ENCODE data around the gene KIF5C. TPM values are rescaled to one million over a fixed set of nuclear protein-coding genes. Genes with fewer than 3 reads are reported as not detected.

The KIF5C gene
- total and polyA plus RNA-seq, 2 experiments from 2014 or later: 45.0 to 49.1 TPM

DNA sequence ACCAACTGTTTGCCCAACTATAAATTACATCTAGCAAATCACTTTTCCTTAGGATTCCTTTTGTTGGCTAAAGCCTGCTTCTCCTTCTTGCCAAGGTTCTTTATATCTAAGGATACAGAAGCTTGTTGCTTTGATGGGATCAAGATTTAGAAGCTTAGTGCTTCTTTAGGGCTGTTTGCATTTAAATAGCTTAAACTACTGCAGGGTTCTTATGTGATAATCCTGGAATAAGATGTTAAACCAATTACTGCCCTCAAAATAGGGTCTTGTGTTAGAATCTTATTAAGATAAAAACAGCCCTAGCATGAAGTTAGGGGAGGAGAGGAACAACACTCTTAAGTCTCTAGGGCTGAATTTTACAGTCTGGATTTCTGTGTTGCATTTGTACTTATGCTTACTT is 64.2 kb downstream of the KIF5C start (continued):
- TF ChIP-seq, protein P1, sequence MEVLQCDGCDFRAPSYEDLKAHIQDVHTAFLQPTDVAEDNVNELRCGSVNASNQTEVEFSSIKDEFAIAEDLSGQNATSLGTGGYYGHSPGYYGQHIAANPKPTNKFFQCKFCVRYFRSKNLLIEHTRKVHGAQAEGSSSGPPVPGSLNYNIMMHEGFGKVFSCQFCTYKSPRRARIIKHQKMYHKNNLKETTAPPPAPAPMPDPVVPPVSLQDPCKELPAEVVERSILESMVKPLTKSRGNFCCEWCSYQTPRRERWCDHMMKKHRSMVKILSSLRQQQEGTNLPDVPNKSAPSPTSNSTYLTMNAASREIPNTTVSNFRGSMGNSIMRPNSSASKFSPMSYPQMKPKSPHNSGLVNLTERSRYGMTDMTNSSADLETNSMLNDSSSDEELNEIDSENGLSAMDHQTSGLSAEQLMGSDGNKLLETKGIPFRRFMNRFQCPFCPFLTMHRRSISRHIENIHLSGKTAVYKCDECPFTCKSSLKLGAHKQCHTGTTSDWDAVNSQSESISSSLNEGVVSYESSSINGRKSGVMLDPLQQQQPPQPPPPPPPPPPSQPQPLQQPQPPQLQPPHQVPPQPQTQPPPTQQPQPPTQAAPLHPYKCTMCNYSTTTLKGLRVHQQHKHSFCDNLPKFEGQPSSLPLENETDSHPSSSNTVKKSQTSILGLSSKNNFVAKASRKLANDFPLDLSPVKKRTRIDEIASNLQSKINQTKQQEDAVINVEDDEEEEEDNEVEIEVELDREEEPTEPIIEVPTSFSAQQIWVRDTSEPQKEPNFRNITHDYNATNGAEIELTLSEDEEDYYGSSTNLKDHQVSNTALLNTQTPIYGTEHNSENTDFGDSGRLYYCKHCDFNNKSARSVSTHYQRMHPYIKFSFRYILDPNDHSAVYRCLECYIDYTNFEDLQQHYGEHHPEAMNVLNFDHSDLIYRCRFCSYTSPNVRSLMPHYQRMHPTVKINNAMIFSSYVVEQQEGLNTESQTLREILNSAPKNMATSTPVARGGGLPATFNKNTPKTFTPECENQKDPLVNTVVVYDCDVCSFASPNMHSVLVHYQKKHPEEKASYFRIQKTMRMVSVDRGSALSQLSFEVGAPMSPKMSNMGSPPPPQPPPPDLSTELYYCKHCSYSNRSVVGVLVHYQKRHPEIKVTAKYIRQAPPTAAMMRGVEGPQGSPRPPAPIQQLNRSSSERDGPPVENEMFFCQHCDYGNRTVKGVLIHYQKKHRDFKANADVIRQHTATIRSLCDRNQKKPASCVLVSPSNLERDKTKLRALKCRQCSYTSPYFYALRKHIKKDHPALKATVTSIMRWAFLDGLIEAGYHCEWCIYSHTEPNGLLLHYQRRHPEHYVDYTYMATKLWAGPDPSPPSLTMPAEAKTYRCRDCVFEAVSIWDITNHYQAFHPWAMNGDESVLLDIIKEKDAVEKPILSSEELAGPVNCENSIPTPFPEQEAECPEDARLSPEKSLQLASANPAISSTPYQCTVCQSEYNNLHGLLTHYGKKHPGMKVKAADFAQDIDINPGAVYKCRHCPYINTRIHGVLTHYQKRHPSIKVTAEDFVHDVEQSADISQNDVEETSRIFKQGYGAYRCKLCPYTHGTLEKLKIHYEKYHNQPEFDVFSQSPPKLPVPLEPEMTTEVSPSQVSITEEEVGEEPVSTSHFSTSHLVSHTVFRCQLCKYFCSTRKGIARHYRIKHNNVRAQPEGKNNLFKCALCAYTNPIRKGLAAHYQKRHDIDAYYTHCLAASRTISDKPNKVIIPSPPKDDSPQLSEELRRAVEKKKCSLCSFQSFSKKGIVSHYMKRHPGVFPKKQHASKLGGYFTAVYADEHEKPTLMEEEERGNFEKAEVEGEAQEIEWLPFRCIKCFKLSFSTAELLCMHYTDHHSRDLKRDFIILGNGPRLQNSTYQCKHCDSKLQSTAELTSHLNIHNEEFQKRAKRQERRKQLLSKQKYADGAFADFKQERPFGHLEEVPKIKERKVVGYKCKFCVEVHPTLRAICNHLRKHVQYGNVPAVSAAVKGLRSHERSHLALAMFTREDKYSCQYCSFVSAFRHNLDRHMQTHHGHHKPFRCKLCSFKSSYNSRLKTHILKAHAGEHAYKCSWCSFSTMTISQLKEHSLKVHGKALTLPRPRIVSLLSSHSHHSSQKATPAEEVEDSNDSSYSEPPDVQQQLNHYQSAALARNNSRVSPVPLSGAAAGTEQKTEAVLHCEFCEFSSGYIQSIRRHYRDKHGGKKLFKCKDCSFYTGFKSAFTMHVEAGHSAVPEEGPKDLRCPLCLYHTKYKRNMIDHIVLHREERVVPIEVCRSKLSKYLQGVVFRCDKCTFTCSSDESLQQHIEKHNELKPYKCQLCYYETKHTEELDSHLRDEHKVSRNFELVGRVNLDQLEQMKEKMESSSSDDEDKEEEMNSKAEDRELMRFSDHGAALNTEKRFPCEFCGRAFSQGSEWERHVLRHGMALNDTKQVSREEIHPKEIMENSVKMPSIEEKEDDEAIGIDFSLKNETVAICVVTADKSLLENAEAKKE (CRISPR knock-in tag; IDR thresholded peaks at IDR 0.05): no peak
- no peak for TF ChIP-seq CREB1 (CRISPR knock-in tag; IDR thresholded peaks at IDR 0.05; ENCODE audit: low read depth)
- TF ChIP-seq STAT1 (IDR thresholded peaks at IDR 0.05; ENCODE audit: unreplicated experiment): no peak
- TF ChIP-seq, protein P2, sequence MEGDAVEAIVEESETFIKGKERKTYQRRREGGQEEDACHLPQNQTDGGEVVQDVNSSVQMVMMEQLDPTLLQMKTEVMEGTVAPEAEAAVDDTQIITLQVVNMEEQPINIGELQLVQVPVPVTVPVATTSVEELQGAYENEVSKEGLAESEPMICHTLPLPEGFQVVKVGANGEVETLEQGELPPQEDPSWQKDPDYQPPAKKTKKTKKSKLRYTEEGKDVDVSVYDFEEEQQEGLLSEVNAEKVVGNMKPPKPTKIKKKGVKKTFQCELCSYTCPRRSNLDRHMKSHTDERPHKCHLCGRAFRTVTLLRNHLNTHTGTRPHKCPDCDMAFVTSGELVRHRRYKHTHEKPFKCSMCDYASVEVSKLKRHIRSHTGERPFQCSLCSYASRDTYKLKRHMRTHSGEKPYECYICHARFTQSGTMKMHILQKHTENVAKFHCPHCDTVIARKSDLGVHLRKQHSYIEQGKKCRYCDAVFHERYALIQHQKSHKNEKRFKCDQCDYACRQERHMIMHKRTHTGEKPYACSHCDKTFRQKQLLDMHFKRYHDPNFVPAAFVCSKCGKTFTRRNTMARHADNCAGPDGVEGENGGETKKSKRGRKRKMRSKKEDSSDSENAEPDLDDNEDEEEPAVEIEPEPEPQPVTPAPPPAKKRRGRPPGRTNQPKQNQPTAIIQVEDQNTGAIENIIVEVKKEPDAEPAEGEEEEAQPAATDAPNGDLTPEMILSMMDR (conservative IDR thresholded peaks at IDR 0.05; ENCODE audit: low read depth in 2 of 2): no peak

DNA sequence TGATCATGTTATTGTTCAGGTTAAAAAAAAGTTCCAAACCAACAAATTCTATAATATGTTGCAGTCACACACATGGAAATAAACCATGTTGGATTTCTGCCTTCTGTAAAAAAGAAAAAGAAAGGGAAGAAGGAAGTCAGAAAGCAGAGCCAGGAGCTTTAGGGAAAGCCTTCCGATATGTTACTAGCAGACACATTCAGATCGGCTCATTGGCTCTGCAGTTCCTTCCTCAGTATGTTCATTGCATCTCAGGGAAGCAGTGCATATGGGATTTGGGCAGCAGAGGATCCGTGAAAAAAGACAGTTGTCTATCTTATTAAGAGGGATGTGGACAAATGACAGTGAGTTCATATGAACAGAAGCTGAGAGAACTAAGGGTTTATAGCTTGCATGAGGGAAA is 68.1 kb downstream of the KIF5C start:
- H3K4me2 ChIP-seq: no peak overlapping the region
- H3K36me3 Mint-ChIP-seq (ENCODE audit: low read depth): peaks cover 35% of the 10 kb centered on the region
- no peaks in the 10 kb centered on the region for H3K27me3 ChIP-seq (ENCODE audit: insufficient read depth)

More for the DNA sequence above, 68.1 kb downstream of the KIF5C start:
- H3K4me1 Mint-ChIP-seq: 0 out of 3 replicates have a peak, but pooled peaks cover 2% of the 10 kb centered on the region
- TF ChIP-seq STAT1 (IDR thresholded peaks at IDR 0.05; ENCODE audit: unreplicated experiment) (no peak), POLR2AphosphoS5 (IDR thresholded peaks at IDR 0.05; ENCODE audit: low read depth) (no peak)
- TF ChIP-seq, protein P3, sequence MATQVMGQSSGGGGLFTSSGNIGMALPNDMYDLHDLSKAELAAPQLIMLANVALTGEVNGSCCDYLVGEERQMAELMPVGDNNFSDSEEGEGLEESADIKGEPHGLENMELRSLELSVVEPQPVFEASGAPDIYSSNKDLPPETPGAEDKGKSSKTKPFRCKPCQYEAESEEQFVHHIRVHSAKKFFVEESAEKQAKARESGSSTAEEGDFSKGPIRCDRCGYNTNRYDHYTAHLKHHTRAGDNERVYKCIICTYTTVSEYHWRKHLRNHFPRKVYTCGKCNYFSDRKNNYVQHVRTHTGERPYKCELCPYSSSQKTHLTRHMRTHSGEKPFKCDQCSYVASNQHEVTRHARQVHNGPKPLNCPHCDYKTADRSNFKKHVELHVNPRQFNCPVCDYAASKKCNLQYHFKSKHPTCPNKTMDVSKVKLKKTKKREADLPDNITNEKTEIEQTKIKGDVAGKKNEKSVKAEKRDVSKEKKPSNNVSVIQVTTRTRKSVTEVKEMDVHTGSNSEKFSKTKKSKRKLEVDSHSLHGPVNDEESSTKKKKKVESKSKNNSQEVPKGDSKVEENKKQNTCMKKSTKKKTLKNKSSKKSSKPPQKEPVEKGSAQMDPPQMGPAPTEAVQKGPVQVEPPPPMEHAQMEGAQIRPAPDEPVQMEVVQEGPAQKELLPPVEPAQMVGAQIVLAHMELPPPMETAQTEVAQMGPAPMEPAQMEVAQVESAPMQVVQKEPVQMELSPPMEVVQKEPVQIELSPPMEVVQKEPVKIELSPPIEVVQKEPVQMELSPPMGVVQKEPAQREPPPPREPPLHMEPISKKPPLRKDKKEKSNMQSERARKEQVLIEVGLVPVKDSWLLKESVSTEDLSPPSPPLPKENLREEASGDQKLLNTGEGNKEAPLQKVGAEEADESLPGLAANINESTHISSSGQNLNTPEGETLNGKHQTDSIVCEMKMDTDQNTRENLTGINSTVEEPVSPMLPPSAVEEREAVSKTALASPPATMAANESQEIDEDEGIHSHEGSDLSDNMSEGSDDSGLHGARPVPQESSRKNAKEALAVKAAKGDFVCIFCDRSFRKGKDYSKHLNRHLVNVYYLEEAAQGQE (IDR thresholded peaks at IDR 0.05; ENCODE audit: unreplicated experiment): no peak
- Histone ChIP-seq H3K79me2 (replicated peaks; ENCODE audit: insufficient read depth) (no peaks in the 10 kb centered on the region), H3K9me2 (ENCODE audit: insufficient read depth) (no peaks in the 10 kb centered on the region), H4K20me1 (replicated peaks; ENCODE audit: insufficient read depth) (no peaks in the 10 kb centered on the region), H3K36me3 (ENCODE audit: insufficient read depth) (0 out of 2 replicates have a peak, but pooled peaks cover 4% of the 10 kb centered on the region), H3F3A (replicated peaks; ENCODE audit: low read depth) (no peaks in the 10 kb centered on the region), H3K4me1 (ENCODE audit: insufficient read depth) (peaks cover 5% of the 10 kb centered on the region; the same call in 1 of the 2 replicates), H2AFZ (no peak overlapping the region), H3K4me3 (no peak overlapping the region), H3K27ac (ENCODE audit: low read depth) (no peak overlapping the region)
- DNase-seq (ENCODE audit: low spot score) (no peak), ATAC-seq (no peak)
- H3K27ac Mint-ChIP-seq: no peak overlapping the region
- no peaks in the 10 kb centered on the region for H3K9me3 Mint-ChIP-seq
- H3K27me3 Mint-ChIP-seq (ENCODE audit: insufficient read depth, low read depth, poor library complexity): no peaks in the 10 kb centered on the region
- H3K4me3 Mint-ChIP-seq: no peak overlapping the region

Measured in GM23338 (cell line).